Liver (tissue), 3 donors: ENCODE data around the gene ICA1L.

Experiments used
- FOXA1 ChIP-seq: IDR thresholded peaks from 2 replicates; pipeline ENCODE4 v1.6.1; 2016; ENCODE audit warnings: antibody characterized with exemption
- GABPA ChIP-seq, 2 donors: IDR thresholded peaks in 1 of 2; conservative IDR thresholded peaks in 1 of 2; 2 replicates each; pipeline ENCODE4 v1.6.1; 2016; ENCODE audit warnings: antibody characterized with exemption in 2 of 2, mild to moderate bottlenecking in 1 of 2, moderate library complexity in 1 of 2
- RXRA ChIP-seq, 2 donors: IDR thresholded peaks; 2 replicates each; pipeline ENCODE4 v1.6.1; 2017 to 2018; ENCODE audit warnings: antibody characterized with exemption in 2 of 2, mild to moderate bottlenecking in 1 of 2
- TF ChIP-seq, protein P1 (sequence below): fragments of 150-350 bp; IDR thresholded peaks from 2 replicates; pipeline ENCODE4 v1.5.1; 2017; ENCODE audit warnings: improper control_type of control experiment, low read depth, low read length; ENCODE audit not compliant: missing input control
- TF ChIP-seq, protein P2 (sequence below): IDR thresholded peaks from 2 replicates; pipeline ENCODE4 v1.6.1; 2016; ENCODE audit warnings: antibody characterized with exemption, mild to moderate bottlenecking
- TF ChIP-seq, protein P3 (sequence below): IDR thresholded peaks from 2 replicates; pipeline ENCODE4 v1.6.1; 2016; ENCODE audit warnings: antibody characterized with exemption
- donor health status: healthy.
- donor health status: healthy.

DNA sequence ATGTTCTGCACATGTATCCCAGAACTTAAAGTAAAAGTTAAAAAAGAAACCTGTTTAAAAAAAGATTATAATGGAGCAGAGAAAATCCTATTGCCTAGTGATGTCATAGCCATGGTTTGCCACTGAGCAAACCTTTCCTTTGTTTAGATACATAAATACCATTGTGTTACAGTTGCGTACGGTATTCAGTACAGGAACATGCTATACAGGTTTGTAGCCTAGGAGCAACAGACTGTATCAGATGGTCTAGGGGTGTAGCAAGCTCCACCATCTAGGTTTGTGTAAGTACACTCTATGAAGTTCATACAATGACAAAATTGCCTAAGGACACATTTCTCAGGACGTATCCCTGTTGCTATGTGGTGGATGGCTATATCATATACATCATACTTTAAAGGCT is 13.0 kb downstream of the ICA1L start:
- TF ChIP-seq, protein P1, sequence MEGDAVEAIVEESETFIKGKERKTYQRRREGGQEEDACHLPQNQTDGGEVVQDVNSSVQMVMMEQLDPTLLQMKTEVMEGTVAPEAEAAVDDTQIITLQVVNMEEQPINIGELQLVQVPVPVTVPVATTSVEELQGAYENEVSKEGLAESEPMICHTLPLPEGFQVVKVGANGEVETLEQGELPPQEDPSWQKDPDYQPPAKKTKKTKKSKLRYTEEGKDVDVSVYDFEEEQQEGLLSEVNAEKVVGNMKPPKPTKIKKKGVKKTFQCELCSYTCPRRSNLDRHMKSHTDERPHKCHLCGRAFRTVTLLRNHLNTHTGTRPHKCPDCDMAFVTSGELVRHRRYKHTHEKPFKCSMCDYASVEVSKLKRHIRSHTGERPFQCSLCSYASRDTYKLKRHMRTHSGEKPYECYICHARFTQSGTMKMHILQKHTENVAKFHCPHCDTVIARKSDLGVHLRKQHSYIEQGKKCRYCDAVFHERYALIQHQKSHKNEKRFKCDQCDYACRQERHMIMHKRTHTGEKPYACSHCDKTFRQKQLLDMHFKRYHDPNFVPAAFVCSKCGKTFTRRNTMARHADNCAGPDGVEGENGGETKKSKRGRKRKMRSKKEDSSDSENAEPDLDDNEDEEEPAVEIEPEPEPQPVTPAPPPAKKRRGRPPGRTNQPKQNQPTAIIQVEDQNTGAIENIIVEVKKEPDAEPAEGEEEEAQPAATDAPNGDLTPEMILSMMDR: no peak
- TF ChIP-seq, protein P2, sequence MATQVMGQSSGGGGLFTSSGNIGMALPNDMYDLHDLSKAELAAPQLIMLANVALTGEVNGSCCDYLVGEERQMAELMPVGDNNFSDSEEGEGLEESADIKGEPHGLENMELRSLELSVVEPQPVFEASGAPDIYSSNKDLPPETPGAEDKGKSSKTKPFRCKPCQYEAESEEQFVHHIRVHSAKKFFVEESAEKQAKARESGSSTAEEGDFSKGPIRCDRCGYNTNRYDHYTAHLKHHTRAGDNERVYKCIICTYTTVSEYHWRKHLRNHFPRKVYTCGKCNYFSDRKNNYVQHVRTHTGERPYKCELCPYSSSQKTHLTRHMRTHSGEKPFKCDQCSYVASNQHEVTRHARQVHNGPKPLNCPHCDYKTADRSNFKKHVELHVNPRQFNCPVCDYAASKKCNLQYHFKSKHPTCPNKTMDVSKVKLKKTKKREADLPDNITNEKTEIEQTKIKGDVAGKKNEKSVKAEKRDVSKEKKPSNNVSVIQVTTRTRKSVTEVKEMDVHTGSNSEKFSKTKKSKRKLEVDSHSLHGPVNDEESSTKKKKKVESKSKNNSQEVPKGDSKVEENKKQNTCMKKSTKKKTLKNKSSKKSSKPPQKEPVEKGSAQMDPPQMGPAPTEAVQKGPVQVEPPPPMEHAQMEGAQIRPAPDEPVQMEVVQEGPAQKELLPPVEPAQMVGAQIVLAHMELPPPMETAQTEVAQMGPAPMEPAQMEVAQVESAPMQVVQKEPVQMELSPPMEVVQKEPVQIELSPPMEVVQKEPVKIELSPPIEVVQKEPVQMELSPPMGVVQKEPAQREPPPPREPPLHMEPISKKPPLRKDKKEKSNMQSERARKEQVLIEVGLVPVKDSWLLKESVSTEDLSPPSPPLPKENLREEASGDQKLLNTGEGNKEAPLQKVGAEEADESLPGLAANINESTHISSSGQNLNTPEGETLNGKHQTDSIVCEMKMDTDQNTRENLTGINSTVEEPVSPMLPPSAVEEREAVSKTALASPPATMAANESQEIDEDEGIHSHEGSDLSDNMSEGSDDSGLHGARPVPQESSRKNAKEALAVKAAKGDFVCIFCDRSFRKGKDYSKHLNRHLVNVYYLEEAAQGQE: no peak
- TF ChIP-seq RXRA (IDR thresholded peaks at IDR 0.05): no peak
- TF ChIP-seq GABPA (IDR thresholded peaks at IDR 0.05 in 1 of 2, conservative IDR thresholded peaks at IDR 0.05 in 1 of 2): no peak
- TF ChIP-seq FOXA1: no peak
- TF ChIP-seq, protein P3, sequence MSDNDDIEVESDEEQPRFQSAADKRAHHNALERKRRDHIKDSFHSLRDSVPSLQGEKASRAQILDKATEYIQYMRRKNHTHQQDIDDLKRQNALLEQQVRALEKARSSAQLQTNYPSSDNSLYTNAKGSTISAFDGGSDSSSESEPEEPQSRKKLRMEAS: no peak
